Naive thymus-derived CD4-positive, alpha-beta T cell (primary cell): ENCODE measurements around the gene LAMTOR1. TPM values are rescaled to one million over a fixed set of nuclear protein-coding genes. Genes with fewer than 3 reads are reported as not detected.
A peak's percentile ranks its signal among the peaks of the same experiment; 100 is the strongest.
"Not testable (repeated sequence)": the region's sequence is repeated elsewhere in the genome, so short reads cannot be mapped to it uniquely, and the experiment has no call there.

Source experiments
- ATAC-seq: fragments of 150-1000 bp; cut with Tn5 transposase; 2 replicates; pipeline ENCODE4 v1.10.0; 2021; ENCODE audit warnings: mild to moderate bottlenecking, moderate library complexity
- CTCF ChIA-PET: fragments of 350-600 bp; sonication (Branson Sonifier 250); formaldehyde crosslinking; loops from one replicate; lab custom pipeline; 2021; ENCODE audit warnings: antibody characterized with exemption; lab: Charles Lee
- POLR2A ChIA-PET: fragments of 350-600 bp; sonication (Branson Sonifier 250); formaldehyde crosslinking; loops from one replicate; lab custom pipeline; 2021; ENCODE audit warnings: antibody characterized with exemption, inconsistent platforms; lab: Charles Lee
- DNase-seq, 9 donors: peaks; one replicate each; pipeline versions ENCODE4 v3.0.0 to v3.0.0-alpha.2; 2020 to 2022; ENCODE audit warnings: mixed read lengths in 1 of 9
- H3K27ac ChIP-seq: one replicate; pipeline ENCODE4 v1.7.0; 2013; ENCODE audit warnings: mild to moderate bottlenecking, low read depth, low read length, moderate library complexity
- H3K27me3 ChIP-seq, 2 donors: one replicate each; pipeline ENCODE4 v1.7.0; 2013; ENCODE audit warnings: low read length in 2 of 2, mild to moderate bottlenecking in 2 of 2, moderate library complexity in 2 of 2; ENCODE audit not compliant: control insufficient read depth in 2 of 2, insufficient read depth in 2 of 2
- H3K36me3 ChIP-seq, 3 experiments: 1 replicate in 2 of 3; 2 replicates in 1 of 3; pipeline ENCODE4 v1.7.0; 2013; ENCODE audit warnings: low read length in 3 of 3, mild to moderate bottlenecking in 3 of 3, moderate library complexity in 1 of 3; ENCODE audit not compliant: insufficient read depth in 3 of 3, control insufficient read depth in 2 of 3
- H3K4me1 ChIP-seq, 2 donors: one replicate each; pipeline ENCODE4 v1.7.0; 2013; ENCODE audit warnings: low read length in 2 of 2, mild to moderate bottlenecking in 2 of 2, moderate library complexity in 1 of 2; ENCODE audit not compliant: control insufficient read depth in 2 of 2, insufficient read depth in 2 of 2
- H3K4me3 ChIP-seq: 2 replicates; pipeline ENCODE4 v1.7.0; 2013; ENCODE audit warnings: mild to moderate bottlenecking, low read length
- H3K9me3 ChIP-seq, 3 experiments: 1 replicate in 2 of 3; 2 replicates in 1 of 3; pipeline ENCODE4 v1.7.0; 2013; ENCODE audit warnings: low read length in 3 of 3; ENCODE audit not compliant: control insufficient read depth in 2 of 3
- H3K27ac Mint-ChIP-seq, 9 donors: one replicate each; pipeline ENCODE4 v1.8.0; 2020 to 2022; ENCODE audit warnings: mixed read lengths in 9 of 9, mild to moderate bottlenecking in 8 of 9, moderate library complexity in 5 of 9, inconsistent platforms in 2 of 9
- H3K27me3 Mint-ChIP-seq, 5 donors: one replicate each; pipeline ENCODE4 v1.8.0; 2021 to 2022; ENCODE audit warnings: mixed read lengths in 5 of 5, mild to moderate bottlenecking in 1 of 5
- H3K36me3 Mint-ChIP-seq, 5 donors: one replicate each; pipeline ENCODE4 v1.8.0; 2020 to 2022; ENCODE audit warnings: mixed read lengths in 5 of 5, mild to moderate bottlenecking in 3 of 5, inconsistent platforms in 1 of 5
- H3K4me1 Mint-ChIP-seq, 7 donors: one replicate each; pipeline ENCODE4 v1.8.0; 2020 to 2022; ENCODE audit warnings: mixed read lengths in 7 of 7, mild to moderate bottlenecking in 3 of 7, inconsistent platforms in 1 of 7
- H3K4me3 Mint-ChIP-seq, 10 donors: one replicate each; pipeline ENCODE4 v1.8.0; 2020 to 2022; ENCODE audit warnings: mild to moderate bottlenecking in 10 of 10, mixed read lengths in 10 of 10, moderate library complexity in 6 of 10, inconsistent platforms in 2 of 10
- H3K9me3 Mint-ChIP-seq, 11 donors: one replicate each; pipeline ENCODE4 v1.8.0; 2020 to 2022; ENCODE audit warnings: mixed read lengths in 11 of 11, mild to moderate bottlenecking in 4 of 11, inconsistent platforms in 1 of 11, moderate library complexity in 1 of 11
- intact Hi-C, 2 donors: fragments of 100-400 bp; cut with micrococcal nuclease; formaldehyde crosslinking; loops; one replicate each; pipeline ENCODE4 v1.15.1; 2023
- polyA plus RNA-seq, 2 donors: library from polyadenylated mRNA; unstranded; fragments of 300-500 nt; fragmentation: Illumina TruSeq; gene quantifications; one replicate each; pipeline ENCODE4 v1.2.3, GENCODE V29; 2021
- total RNA-seq, 6 experiments: library from RNA in 5 of 6; stranded (reverse) in 5 of 6; gene quantifications; 1 replicate in 5 of 6; 2 replicates in 1 of 6; pipeline ENCODE4 v1.2.3 and lab custom pipeline; 2021 to 2026

LAMTOR1 gene
- 10 to 100 TPM; 41.8 to 83.0 (median 69.7) TPM for total RNA-seq
- polyA plus RNA-seq, result 10 to 100 TPM; 63.2 to 78.0 TPM
- 24.5 reads per million, percentile 55 among the genes with 10 or more reads in this experiment for total RNA-seq (lab: John Stamatoyannopoulos, UW)

DNA sequence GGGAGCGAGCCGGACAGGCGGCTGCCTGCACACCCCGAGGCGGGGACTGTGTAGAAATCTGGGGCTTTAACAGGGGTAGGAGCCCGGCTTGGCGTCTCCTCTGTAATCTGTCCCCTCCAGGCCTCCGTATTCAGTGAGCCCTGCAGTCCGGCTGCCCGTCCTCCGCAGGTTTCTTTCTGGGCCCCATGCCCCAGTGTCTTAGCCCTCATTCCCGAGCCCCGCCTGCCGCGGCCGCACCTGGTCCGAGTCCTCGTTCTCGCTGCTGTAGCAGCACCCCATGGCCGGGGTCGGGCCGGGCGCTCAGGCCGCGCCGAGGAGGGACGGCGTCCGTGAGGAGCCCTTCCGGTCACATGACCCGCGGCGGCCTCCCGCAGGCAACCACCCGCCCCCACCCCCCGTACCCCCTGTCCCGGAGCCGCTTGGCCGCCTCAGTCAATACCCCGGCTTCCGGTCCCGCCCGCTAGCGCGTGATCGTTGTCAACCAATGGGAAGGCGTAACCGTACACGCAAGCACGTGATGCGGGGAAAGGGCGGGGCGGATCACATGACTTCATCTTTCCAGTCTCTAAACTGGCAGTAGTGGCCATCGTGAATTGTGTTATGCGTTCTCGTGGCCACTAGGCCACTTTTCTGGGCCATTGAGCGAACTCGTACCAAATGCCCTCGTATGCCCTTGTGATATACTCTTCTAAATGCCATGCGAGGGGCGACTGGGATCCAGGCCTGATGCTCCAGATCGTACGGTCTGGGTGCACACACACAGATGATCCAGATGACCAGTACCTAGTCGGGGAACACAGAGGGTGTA, at the start of gene LAMTOR1:
LAMTOR1 (minus strand) TSS at position 352 of the 808 bp plus-strand sequence; CDS start at position 279, 73 bp downstream.
- intact Hi-C loops, result loop anchor here (1.0 to 2.0 kb wide), 6 partner anchors 9 to 332 kb away; partner anchors contain the start of genes ANAPC15 (in 2 of the 2), LRRC51 (in 2 of the 2), NUMA1 (in 2 of the 2) and CLPB (in 1 of the 2)
- Mint-ChIP-seq H3K36me3 (peaks cover 0 to 19% (median 4%) of the 10 kb centered on the region in 5 donors), H3K4me1 (peaks cover 37 to 49% (median 44%) of the 10 kb centered on the region in 7 donors), H3K4me3 (peak within 1 kb of the TSS; percentile 66 to 97 (median 86)), H3K27ac (peak within 1 kb of the TSS; percentile 83 to 98 (median 94)), H3K9me3 (no peaks in the 10 kb centered on the region), H3K27me3 (no peaks in the 10 kb centered on the region)
- peaks cover 20% of the 10 kb centered on the region in 2 donors for H3K4me1 ChIP-seq
- CTCF ChIA-PET, result interaction anchor here (0.9 to 2.5 kb wide), 3 partner anchors 12 to 78 kb away, joined by 3 to 11 read pairs (median 4); no protein-coding TSS in a partner anchor
- POLR2A ChIA-PET, result interaction anchor here (0.8 to 5.3 kb wide), 8 partner anchors 9 to 120 kb away, joined by 3 to 55 read pairs (median 5); partner anchors contain the start of gene ANAPC15
- H3K27ac ChIP-seq, result peak within 1 kb of the TSS; percentile 93
- peak within 1 kb of the TSS; percentile 54 for H3K4me3 ChIP-seq
- no peaks in the 10 kb centered on the region for H3K27me3 ChIP-seq
- DNase-seq, result peak; percentile 87 to 98 (median 95)
- H3K36me3 ChIP-seq, result peaks cover 0 to 28% (median 6%) of the 10 kb centered on the region in 3 experiments
- no peaks in the 10 kb centered on the region for H3K9me3 ChIP-seq
- peak; percentile 98 for ATAC-seq

DNA sequence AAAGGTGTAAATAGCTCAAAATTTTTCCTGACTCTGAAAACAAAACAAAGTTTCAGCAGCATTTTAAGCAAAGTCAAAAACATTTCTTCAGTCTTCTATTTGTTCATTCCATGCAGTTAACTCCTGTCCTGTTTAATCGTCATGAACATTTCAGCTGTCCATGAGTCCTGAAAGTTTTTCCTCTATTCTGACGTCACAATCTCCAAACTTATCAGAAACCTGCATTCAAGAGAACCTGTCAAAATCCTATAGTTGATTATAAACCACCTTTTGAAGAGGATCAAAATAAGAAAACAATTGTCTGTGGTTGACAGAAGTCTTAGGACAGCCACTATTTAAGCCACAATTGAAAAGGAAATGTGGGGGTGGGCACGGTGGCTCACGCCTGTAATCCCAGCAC, 47.8 kb upstream of the LAMTOR1 start:
- no peaks in the 10 kb centered on the region for H3K4me1 ChIP-seq
- intact Hi-C loops, result no loop called here
- no peaks in the 10 kb centered on the region for H3K4me1 Mint-ChIP-seq
- CTCF ChIA-PET, result no interaction called here
- no peak overlapping the region for H3K4me3 Mint-ChIP-seq
- DNase-seq, result no peak
- ATAC-seq, result no peak
- no peaks in the 10 kb centered on the region for H3K9me3 ChIP-seq
- POLR2A ChIA-PET, result interaction anchor here (0.8 kb wide), 1 partner anchor 126 kb away, joined by 3 read pairs; no protein-coding TSS in a partner anchor
- H3K27me3 ChIP-seq, result no peaks in the 10 kb centered on the region
- no peak overlapping the region for H3K4me3 ChIP-seq
- H3K9me3 Mint-ChIP-seq, result no peaks in the 10 kb centered on the region
- no peaks in the 10 kb centered on the region for H3K36me3 Mint-ChIP-seq
- no peak overlapping the region for H3K27ac Mint-ChIP-seq
- peaks cover 0 to 12% (median 5%) of the 10 kb centered on the region in 5 donors for H3K27me3 Mint-ChIP-seq
- H3K36me3 ChIP-seq, result no peaks in the 10 kb centered on the region
- no peak overlapping the region for H3K27ac ChIP-seq

DNA sequence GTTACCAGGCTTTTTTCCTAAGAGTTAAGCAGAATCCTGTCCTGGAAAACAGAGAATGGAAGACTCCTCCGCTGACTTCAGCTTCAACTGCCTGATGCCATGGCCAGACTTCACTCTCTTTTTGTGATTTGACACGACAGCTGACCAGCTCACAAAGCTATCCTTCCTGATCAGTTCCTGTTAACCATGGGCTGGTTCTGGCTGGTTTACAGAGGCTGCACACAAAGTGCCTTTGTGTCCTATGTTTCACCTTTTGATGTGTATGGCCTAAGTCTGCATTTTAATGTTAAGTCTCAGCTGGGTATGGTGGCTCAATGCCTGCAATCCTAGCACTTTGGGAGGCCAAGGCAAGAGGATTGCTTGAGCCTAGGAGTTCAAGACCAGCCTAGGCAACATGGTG, 43.5 kb upstream of the LAMTOR1 start:
- Histone ChIP-seq H3K27ac (no peak overlapping the region), H3K4me3 (no peak overlapping the region), H3K9me3 (no peaks in the 10 kb centered on the region), H3K36me3 (no peaks in the 10 kb centered on the region), H3K4me1 (no peaks in the 10 kb centered on the region), H3K27me3 (no peaks in the 10 kb centered on the region)
- Mint-ChIP-seq H3K9me3 (no peaks in the 10 kb centered on the region), H3K36me3 (no peaks in the 10 kb centered on the region), H3K27ac (no peak overlapping the region), H3K4me3 (no peak overlapping the region), H3K4me1 (peaks cover 0 to 7% (median 3%) of the 10 kb centered on the region in 7 donors), H3K27me3 (peaks cover 0 to 11% (median 4%) of the 10 kb centered on the region in 5 donors)
- POLR2A ChIA-PET, result no interaction called here
- DNase-seq, result no peak
- CTCF ChIA-PET, result interaction anchor here (0.6 kb wide), 1 partner anchor 121 kb away, joined by 6 read pairs; no protein-coding TSS in a partner anchor
- ATAC-seq, result no peak
- intact Hi-C loops, result no loop called here

DNA sequence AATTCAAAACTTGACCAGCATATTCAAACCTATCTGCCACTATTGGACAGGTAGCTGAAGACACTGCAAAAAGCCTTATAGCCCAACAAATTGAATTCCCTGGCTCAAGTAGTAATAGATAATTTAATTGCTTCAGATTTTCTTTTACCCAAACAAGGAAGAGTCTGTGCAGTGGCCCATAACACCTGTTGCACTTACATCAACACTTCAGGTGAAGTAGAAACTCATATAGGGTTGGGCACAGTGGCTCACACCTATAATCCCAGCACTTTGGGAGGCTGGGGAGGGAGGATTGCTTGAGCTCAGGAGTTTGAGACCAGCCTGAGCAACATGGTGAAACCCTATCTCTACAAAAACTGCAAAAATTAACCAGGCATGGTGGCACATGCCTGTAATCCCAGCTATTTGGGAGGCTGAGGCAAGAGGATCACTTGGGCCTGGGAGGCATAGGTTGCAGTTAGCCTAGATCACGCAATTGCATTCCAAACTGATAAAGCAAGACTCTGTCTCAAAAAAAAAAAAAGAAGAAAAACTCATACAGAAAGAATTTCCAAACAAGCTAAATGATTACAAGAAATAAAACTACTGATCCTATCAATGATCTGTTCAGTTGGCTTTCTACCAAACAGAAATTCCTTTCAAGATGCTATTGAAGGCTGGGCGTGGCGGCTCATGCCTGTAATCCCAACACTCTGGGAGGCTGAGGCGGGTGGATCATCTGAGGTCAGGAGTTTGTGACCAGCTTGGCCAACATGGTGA, 41.9 kb upstream of the LAMTOR1 start:
- no peak overlapping the region for H3K4me3 ChIP-seq
- intact Hi-C loops, result loop anchor here (1.0 kb wide), 5 partner anchors 54 to 286 kb away; no protein-coding TSS in a partner anchor
- Mint-ChIP-seq H3K4me1 (peaks cover 0 to 18% (median 3%) of the 10 kb centered on the region in 7 donors), H3K4me3 (no peak overlapping the region), H3K27ac (no peak overlapping the region), H3K9me3 (no peaks in the 10 kb centered on the region), H3K27me3 (peaks cover 1 to 15% (median 4%) of the 10 kb centered on the region in 5 donors), H3K36me3 (no peaks in the 10 kb centered on the region)
- H3K36me3 ChIP-seq, result no peaks in the 10 kb centered on the region
- no peak overlapping the region for H3K27ac ChIP-seq
- no peaks in the 10 kb centered on the region for H3K27me3 ChIP-seq
- no peaks in the 10 kb centered on the region for H3K4me1 ChIP-seq
- ATAC-seq (no peak), DNase-seq (no peak)
- ChIA-PET CTCF (interaction anchor here (0.7 to 3.8 kb wide), 14 partner anchors 9 to 286 kb away, joined by 3 to 53 read pairs (median 5); no protein-coding TSS in a partner anchor), POLR2A (interaction anchor here (0.6 to 1.0 kb wide), 2 partner anchors 78 to 120 kb away, joined by 3 read pairs; no protein-coding TSS in a partner anchor)
- no peaks in the 10 kb centered on the region for H3K9me3 ChIP-seq

DNA sequence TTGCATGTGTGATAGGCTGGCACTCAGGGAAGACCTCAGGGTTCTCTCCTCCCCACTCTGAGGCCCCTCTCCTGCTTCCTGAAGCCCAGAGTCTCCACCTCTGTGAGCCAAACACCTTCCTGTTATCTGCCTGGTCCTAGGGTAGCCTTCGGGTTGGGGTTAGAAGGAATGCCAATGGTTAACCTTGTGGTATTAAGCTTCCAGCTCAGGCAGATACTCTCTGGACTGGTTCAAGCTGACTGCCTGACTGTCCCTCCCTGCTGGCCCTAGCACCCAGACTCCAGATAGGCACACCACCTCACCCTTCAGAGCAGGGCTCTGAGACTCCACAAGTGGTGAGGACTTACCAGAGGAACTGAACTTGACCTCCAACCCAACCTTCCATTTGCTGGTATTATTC, 39.4 kb upstream of the LAMTOR1 start:
- H3K9me3 ChIP-seq, H3K4me3 Mint-ChIP-seq, intact Hi-C loops, H3K36me3 ChIP-seq, H3K36me3 Mint-ChIP-seq, H3K4me3 ChIP-seq, DNase-seq, H3K27ac Mint-ChIP-seq, H3K27me3 ChIP-seq, ATAC-seq, H3K4me1 ChIP-seq, POLR2A ChIA-PET, H3K9me3 Mint-ChIP-seq, H3K27ac ChIP-seq: not testable (repeated sequence)
- CTCF ChIA-PET, result interaction anchor here (1.4 to 3.8 kb wide), 3 partner anchors 14 to 117 kb away, joined by 3 to 53 read pairs (median 9); no protein-coding TSS in a partner anchor
- H3K4me1 Mint-ChIP-seq, result peaks cover 0 to 18% (median 3%) of the 10 kb centered on the region in 7 donors
- peaks cover 3 to 15% (median 5%) of the 10 kb centered on the region in 5 donors for H3K27me3 Mint-ChIP-seq

DNA sequence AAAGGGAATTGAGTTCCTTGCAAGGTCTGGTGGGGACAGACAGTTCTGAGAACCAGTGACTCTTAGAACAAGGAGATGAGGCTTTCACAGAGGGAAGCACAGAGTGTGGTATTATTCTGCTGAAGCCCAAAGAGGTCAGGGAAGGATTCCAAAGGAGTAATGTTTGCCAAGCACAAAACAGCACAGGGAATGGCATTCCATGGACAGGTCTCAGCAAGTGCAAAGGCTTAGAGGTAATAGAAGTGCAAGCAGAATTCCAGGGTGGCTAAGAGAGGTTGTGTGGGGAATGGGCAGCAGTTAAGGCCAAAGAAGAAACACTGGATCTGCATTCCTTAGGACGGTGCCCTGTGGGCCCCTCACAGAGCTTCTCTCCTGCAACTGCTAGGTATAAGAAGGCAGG, 39.0 kb upstream of the LAMTOR1 start:
- CTCF ChIA-PET, result interaction anchor here (3.8 kb wide), 1 partner anchor 117 kb away, joined by 53 read pairs; no protein-coding TSS in a partner anchor
- DNase-seq, H3K36me3 Mint-ChIP-seq, ATAC-seq, intact Hi-C loops, H3K27ac Mint-ChIP-seq, H3K4me3 Mint-ChIP-seq, H3K4me3 ChIP-seq, H3K9me3 Mint-ChIP-seq, H3K36me3 ChIP-seq, H3K27ac ChIP-seq, H3K27me3 ChIP-seq, H3K4me1 ChIP-seq, H3K9me3 ChIP-seq, POLR2A ChIA-PET: not testable (repeated sequence)
- H3K27me3 Mint-ChIP-seq, result peaks cover 3 to 15% (median 5%) of the 10 kb centered on the region in 5 donors
- H3K4me1 Mint-ChIP-seq, result peaks cover 0 to 18% (median 3%) of the 10 kb centered on the region in 7 donors
